IMR-90 (cell line): ENCODE measurements around the gene TDRD12. TPM values are rescaled to one million over a fixed set of nuclear protein-coding genes. Genes with fewer than 3 reads are reported as not detected.

Experiments used
- ATAC-seq: fragments of 200-7000 bp; cut with Tn5 transposase; 2 replicates; pipeline ENCODE4 v1.9.1; 2020; ENCODE audit warnings: low read depth, mild to moderate bottlenecking, moderate library complexity
- BruUV-seq: library from RNA; stranded (reverse); fragments of 400-500 nt; replicated peaks from 2 replicates; lab custom pipeline; 2021; lab: Mats Ljungman, UMichigan
- CTCF ChIA-PET: fragments of 300-600 bp; formaldehyde crosslinking; extraction: SDS; loops from one replicate; lab custom pipeline; 2021; ENCODE audit warnings: antibody characterized with exemption; lab: Yijun Ruan, JAX
- POLR2A ChIA-PET: fragments of 300-600 bp; sonication (Branson Sonifier 250); formaldehyde crosslinking; loops from one replicate; lab custom pipeline; 2022; ENCODE audit warnings: antibody characterized with exemption; ENCODE audit not compliant: unreplicated experiment; lab: Charles Lee
- DNase-seq: peaks from one replicate; pipeline ENCODE4 v3.0.0; 2013
- H2AFZ ChIP-seq: replicated peaks from 2 replicates; pipeline ENCODE3; 2013; ENCODE audit warnings: low read length, mild to moderate bottlenecking; ENCODE audit not compliant: poor library complexity
- H2AK5ac ChIP-seq: 2 replicates; pipeline ENCODE4 v1.6.1; 2013; ENCODE audit warnings: low read depth, low read length, inconsistent platforms
- H2AK9ac ChIP-seq: replicated peaks from 2 replicates; pipeline ENCODE3; 2013; ENCODE audit warnings: mild to moderate bottlenecking, low read depth, low read length, moderate library complexity; ENCODE audit not compliant: poor library complexity
- H2BK120ac ChIP-seq: 2 replicates; pipeline ENCODE4 v1.6.1; 2013; ENCODE audit warnings: low read depth, low read length, inconsistent platforms
- H2BK15ac ChIP-seq: 3 replicates; pipeline ENCODE4 v1.6.1; 2013; ENCODE audit warnings: low read depth, low read length, inconsistent platforms
- H2BK20ac ChIP-seq: 2 replicates; pipeline ENCODE4 v1.6.1; 2013; ENCODE audit warnings: low read depth, mild to moderate bottlenecking, inconsistent platforms, low read length, moderate library complexity
- H2BK5ac ChIP-seq: 2 replicates; pipeline ENCODE4 v1.6.1; 2013; ENCODE audit warnings: mild to moderate bottlenecking, low read depth, low read length, inconsistent platforms; ENCODE audit not compliant: poor library complexity, severe bottlenecking
- H3K14ac ChIP-seq: replicated peaks from 2 replicates; pipeline ENCODE4 v1.6.1; 2013; ENCODE audit warnings: low read depth, low read length, inconsistent platforms
- H3K18ac ChIP-seq: 2 replicates; pipeline ENCODE4 v1.6.1; 2013; ENCODE audit warnings: low read depth, low read length, control low read depth
- H3K23ac ChIP-seq: 2 replicates; pipeline ENCODE4 v1.6.1; 2013; ENCODE audit warnings: low read depth, low read length, inconsistent platforms
- H3K27ac ChIP-seq: 2 replicates; pipeline ENCODE4 v1.5.1; 2013; ENCODE audit warnings: mild to moderate bottlenecking, control low read depth, low read length; ENCODE audit not compliant: insufficient read depth
- H3K27me3 ChIP-seq: 2 replicates; pipeline ENCODE4 v1.6.1; 2013; ENCODE audit warnings: low read length; ENCODE audit not compliant: control insufficient read depth, insufficient read depth
- H3K36me3 ChIP-seq: 2 replicates; pipeline ENCODE4 v1.6.1; 2013; ENCODE audit warnings: low read length, mixed read lengths; ENCODE audit not compliant: control insufficient read depth, insufficient read depth
- H3K4ac ChIP-seq: 2 replicates; pipeline ENCODE4 v1.6.1; 2013; ENCODE audit warnings: low read depth, low read length, inconsistent platforms
- H3K4me1 ChIP-seq: 2 replicates; pipeline ENCODE4 v1.6.1; 2013; ENCODE audit warnings: low read length, mixed read lengths; ENCODE audit not compliant: control insufficient read depth, insufficient read depth
- H3K4me2 ChIP-seq: 2 replicates; pipeline ENCODE4 v1.6.1; 2013; ENCODE audit warnings: low read depth, mild to moderate bottlenecking, control low read depth, low read length, moderate library complexity
- H3K4me3 ChIP-seq: 2 replicates; pipeline ENCODE4 v1.5.1; 2013; ENCODE audit warnings: low read depth, mild to moderate bottlenecking, control low read depth, low read length, moderate library complexity; ENCODE audit not compliant: insufficient read depth
- H3K56ac ChIP-seq: 2 replicates; pipeline ENCODE4 v1.6.1; 2013; ENCODE audit warnings: low read length, inconsistent platforms; ENCODE audit not compliant: insufficient read depth; ENCODE audit errors: extremely low read depth
- H3K79me1 ChIP-seq, 2 experiments: 2 replicates each; pipeline ENCODE4 v1.6.1; 2013; ENCODE audit warnings: low read length in 2 of 2, inconsistent platforms in 1 of 2, low read depth in 1 of 2
- H3K9ac ChIP-seq: 2 replicates; pipeline ENCODE4 v1.6.1; 2013; ENCODE audit warnings: low read depth, low read length, control low read depth
- H3K9me1 ChIP-seq: 2 replicates; pipeline ENCODE4 v1.6.1; 2013; ENCODE audit warnings: low read length, inconsistent platforms; ENCODE audit not compliant: insufficient read depth
- H3K9me3 ChIP-seq: 2 replicates; pipeline ENCODE4 v1.6.1; 2013; ENCODE audit warnings: low read length; ENCODE audit not compliant: control insufficient read depth, insufficient read depth
- H4K20me1 ChIP-seq: 2 replicates; pipeline ENCODE4 v1.6.1; 2013; ENCODE audit warnings: low read length, inconsistent platforms; ENCODE audit not compliant: insufficient read depth
- H4K5ac ChIP-seq: 2 replicates; pipeline ENCODE4 v1.6.1; 2013; ENCODE audit warnings: mild to moderate bottlenecking, low read depth, low read length, control low read depth
- H4K8ac ChIP-seq, 2 experiments: 2 replicates each; pipeline ENCODE4 v1.6.1; 2013; ENCODE audit warnings: low read depth in 2 of 2, low read length in 2 of 2, control low read depth in 1 of 2, inconsistent platforms in 1 of 2
- H4K91ac ChIP-seq: 2 replicates; pipeline ENCODE4 v1.6.1; 2013; ENCODE audit warnings: low read depth, low read length, inconsistent platforms; ENCODE audit not compliant: insufficient read depth
- BHLHE40 ChIP-seq: fragments of 150-350 bp; IDR thresholded peaks from 2 replicates; pipeline ENCODE4 v1.6.1; 2016; ENCODE audit warnings: mild to moderate bottlenecking, low read depth, low read length
- CEBPB ChIP-seq: IDR thresholded peaks from 2 replicates; pipeline ENCODE4 v1.6.1; 2012; ENCODE audit warnings: low read depth, low read length, improper control_type of control experiment
- CHD1 ChIP-seq: IDR thresholded peaks from 2 replicates; pipeline ENCODE4 v1.6.1; 2012; ENCODE audit warnings: low read depth, low read length, improper control_type of control experiment
- FOS ChIP-seq: fragments of 150-350 bp; IDR thresholded peaks from 2 replicates; pipeline ENCODE4 v1.6.1; 2016; ENCODE audit warnings: low read depth, low read length
- MAFK ChIP-seq: IDR thresholded peaks from 2 replicates; pipeline ENCODE4 v1.6.1; 2012; ENCODE audit warnings: low read depth, low read length, improper control_type of control experiment
- MAZ ChIP-seq: IDR thresholded peaks from 2 replicates; pipeline ENCODE4 v1.6.1; 2012; ENCODE audit warnings: low read depth, mild to moderate bottlenecking, low read length, improper control_type of control experiment, moderate library complexity, borderline replicate concordance
- MXI1 ChIP-seq: IDR thresholded peaks from 2 replicates; pipeline ENCODE4 v1.6.1; 2012; ENCODE audit warnings: low read depth, mild to moderate bottlenecking, low read length, moderate library complexity, borderline replicate concordance
- NFE2L2 ChIP-seq: fragments of 150-350 bp; IDR thresholded peaks from 2 replicates; pipeline ENCODE4 v1.6.1; 2016; ENCODE audit warnings: low read depth, mild to moderate bottlenecking, low read length
- POLR2A ChIP-seq: IDR thresholded peaks from 2 replicates; pipeline ENCODE4 v1.6.1; 2012; ENCODE audit warnings: mild to moderate bottlenecking, low read depth, low read length
- RAD21 ChIP-seq: IDR thresholded peaks from 2 replicates; pipeline ENCODE4 v1.6.1; 2012; ENCODE audit warnings: low read length, improper control_type of control experiment
- RCOR1 ChIP-seq: IDR thresholded peaks from 2 replicates; pipeline ENCODE4 v1.6.1; 2012; ENCODE audit warnings: mild to moderate bottlenecking, low read length, improper control_type of control experiment; ENCODE audit not compliant: insufficient replicate concordance
- RFX5 ChIP-seq: IDR thresholded peaks from 2 replicates; pipeline ENCODE4 v1.8.0; 2012; ENCODE audit warnings: low read depth, mild to moderate bottlenecking, low read length, moderate library complexity
- SMC3 ChIP-seq: fragments of 150-350 bp; IDR thresholded peaks from 2 replicates; pipeline ENCODE4 v1.6.1; 2016; ENCODE audit warnings: low read depth, mild to moderate bottlenecking, antibody characterized with exemption, low read length, moderate library complexity
- USF2 ChIP-seq: fragments of 150-350 bp; IDR thresholded peaks from 2 replicates; pipeline ENCODE4 v1.6.1; 2017; ENCODE audit warnings: mild to moderate bottlenecking, antibody characterized with exemption, low read length, low read depth
- WGBS, 2 experiments: methylation state at CpG; one replicate each; pipeline versions ENCODE4 v1.1.5 to v1.1.7; 2013; ENCODE audit warnings: missing lambda C conversion rate in 2 of 2; ENCODE audit not compliant: insufficient read length in 1 of 2; ENCODE audit errors: extremely low coverage in 2 of 2; 5-methylcytosine and 5-hydroxymethylcytosine counted together
- dilution Hi-C: fragments of 300-500 bp; cut with HindIII; formaldehyde crosslinking; loops from one replicate; pipeline ENCODE4 v1.14.3; 2018; ENCODE audit warnings: low sequenced_read_pairs; ENCODE audit not compliant: unreplicated experiment
- in situ Hi-C: fragments of 300-500 bp; cut with MboI; formaldehyde crosslinking; loops from 3 replicates; pipeline ENCODE4 v1.14.3; 2019; ENCODE audit warnings: low sequenced_read_pairs, inconsistent platforms, mixed read lengths
- intact Hi-C: fragments of 100-400 bp; cut with micrococcal nuclease; formaldehyde crosslinking; loops from 2 replicates; pipeline ENCODE4 v1.10.0; 2022
- polyA plus RNA-seq, 3 experiments: library from polyadenylated mRNA; depleted of rRNA; stranded (reverse); fragments of >200 nt; gene quantifications; 2 replicates each; pipeline ENCODE4 v1.2.3, GENCODE V29; 2012; ENCODE audit warnings: low replicate concordance in 1 of 3
- total RNA-seq: library from RNA; depleted of rRNA; stranded (reverse); fragments of >200 nt; gene quantifications from 2 replicates; pipeline ENCODE4 v1.2.3, GENCODE V29; 2012
- TF ChIP-seq, protein P1 (sequence below): fragments of 150-350 bp; IDR thresholded peaks from 2 replicates; pipeline ENCODE4 v1.6.1; 2016; ENCODE audit warnings: low read depth, mild to moderate bottlenecking, low read length, moderate library complexity, borderline replicate concordance
- TF ChIP-seq, protein P2 (sequence below): conservative IDR thresholded peaks from 2 replicates; pipeline ENCODE4 v1.5.1; 2012; ENCODE audit warnings: mild to moderate bottlenecking, low read depth, low read length, improper control_type of control experiment

The TDRD12 gene
- total and polyA plus RNA-seq, 2 of the 4 experiments (the other 2 are of a cell fraction): under 0.01 to 0.07 TPM

DNA sequence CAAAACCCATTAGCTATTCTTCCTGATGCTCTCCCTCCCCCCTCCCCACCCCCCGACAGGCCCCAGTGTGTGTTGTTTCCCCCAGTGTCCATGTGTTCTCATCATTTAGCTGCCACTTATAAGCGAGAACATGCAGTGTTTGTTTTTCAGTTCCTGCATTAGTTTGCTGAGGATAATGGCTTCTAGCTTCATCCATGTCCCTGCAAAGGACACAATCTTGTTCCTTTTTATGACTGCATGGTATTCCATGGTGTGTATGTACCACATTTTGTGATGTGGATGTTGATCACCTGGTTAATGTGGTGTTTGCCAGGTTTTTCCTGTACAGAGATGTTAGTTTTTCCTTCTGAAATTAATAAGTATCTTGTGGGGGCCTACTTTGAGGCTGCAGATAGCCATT lies 31.5 kb downstream of the TDRD12 start:
- H3K4me1 ChIP-seq: no peaks in the 10 kb centered on the region
- no peak overlapping the region for H3K14ac ChIP-seq
- H3K27ac ChIP-seq: no peak overlapping the region
- H4K20me1 ChIP-seq: no peaks in the 10 kb centered on the region
- no peaks in the 10 kb centered on the region for H3K36me3 ChIP-seq
- BruUV-seq: no TSS peak
- no peaks in the 10 kb centered on the region for H3K79me1 ChIP-seq
- ChIA-PET POLR2A (no interaction called here), CTCF (no interaction called here)
- no peak overlapping the region for H4K8ac ChIP-seq
- no peak overlapping the region for H4K91ac ChIP-seq
- ATAC-seq (no peak), DNase-seq (no peak)
- H3K27me3 ChIP-seq: peaks cover 8% of the 10 kb centered on the region
- no peak overlapping the region for H3K9ac ChIP-seq
- H3K4me2 ChIP-seq: no peak overlapping the region
- intact Hi-C loops: no loop called here
- no peak overlapping the region for H3K56ac ChIP-seq
- no peak overlapping the region for H3K23ac ChIP-seq
- no peak overlapping the region for H4K5ac ChIP-seq
- no peak overlapping the region for H2BK5ac ChIP-seq
- in situ Hi-C loops: no loop called here
- H2AFZ ChIP-seq: no peak overlapping the region
- no peaks in the 10 kb centered on the region for H3K9me3 ChIP-seq
- no peak for TF ChIP-seq MAFK
- TF ChIP-seq SMC3: no peak
- no peak for TF ChIP-seq MAZ
- no peak for TF ChIP-seq USF2
- no peak for TF ChIP-seq RAD21
- no peak for TF ChIP-seq CHD1
- TF ChIP-seq, protein P1, sequence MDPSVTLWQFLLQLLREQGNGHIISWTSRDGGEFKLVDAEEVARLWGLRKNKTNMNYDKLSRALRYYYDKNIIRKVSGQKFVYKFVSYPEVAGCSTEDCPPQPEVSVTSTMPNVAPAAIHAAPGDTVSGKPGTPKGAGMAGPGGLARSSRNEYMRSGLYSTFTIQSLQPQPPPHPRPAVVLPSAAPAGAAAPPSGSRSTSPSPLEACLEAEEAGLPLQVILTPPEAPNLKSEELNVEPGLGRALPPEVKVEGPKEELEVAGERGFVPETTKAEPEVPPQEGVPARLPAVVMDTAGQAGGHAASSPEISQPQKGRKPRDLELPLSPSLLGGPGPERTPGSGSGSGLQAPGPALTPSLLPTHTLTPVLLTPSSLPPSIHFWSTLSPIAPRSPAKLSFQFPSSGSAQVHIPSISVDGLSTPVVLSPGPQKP: no peak
- no peak for TF ChIP-seq FOS
- no peak for TF ChIP-seq BHLHE40
- no peak for TF ChIP-seq MXI1
- TF ChIP-seq NFE2L2: no peak
- TF ChIP-seq, protein P2, sequence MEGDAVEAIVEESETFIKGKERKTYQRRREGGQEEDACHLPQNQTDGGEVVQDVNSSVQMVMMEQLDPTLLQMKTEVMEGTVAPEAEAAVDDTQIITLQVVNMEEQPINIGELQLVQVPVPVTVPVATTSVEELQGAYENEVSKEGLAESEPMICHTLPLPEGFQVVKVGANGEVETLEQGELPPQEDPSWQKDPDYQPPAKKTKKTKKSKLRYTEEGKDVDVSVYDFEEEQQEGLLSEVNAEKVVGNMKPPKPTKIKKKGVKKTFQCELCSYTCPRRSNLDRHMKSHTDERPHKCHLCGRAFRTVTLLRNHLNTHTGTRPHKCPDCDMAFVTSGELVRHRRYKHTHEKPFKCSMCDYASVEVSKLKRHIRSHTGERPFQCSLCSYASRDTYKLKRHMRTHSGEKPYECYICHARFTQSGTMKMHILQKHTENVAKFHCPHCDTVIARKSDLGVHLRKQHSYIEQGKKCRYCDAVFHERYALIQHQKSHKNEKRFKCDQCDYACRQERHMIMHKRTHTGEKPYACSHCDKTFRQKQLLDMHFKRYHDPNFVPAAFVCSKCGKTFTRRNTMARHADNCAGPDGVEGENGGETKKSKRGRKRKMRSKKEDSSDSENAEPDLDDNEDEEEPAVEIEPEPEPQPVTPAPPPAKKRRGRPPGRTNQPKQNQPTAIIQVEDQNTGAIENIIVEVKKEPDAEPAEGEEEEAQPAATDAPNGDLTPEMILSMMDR: no peak
- no peak for TF ChIP-seq RCOR1
- TF ChIP-seq POLR2A: no peak
- no peak for TF ChIP-seq CEBPB
- TF ChIP-seq RFX5: no peak
- H3K4ac ChIP-seq: no peak overlapping the region
- H2BK15ac ChIP-seq: no peak overlapping the region
- no peak overlapping the region for H2AK5ac ChIP-seq
- no peak overlapping the region for H3K18ac ChIP-seq
- WGBS, 2 experiments: no CpG with 5 or more reads among the region's 2 CpGs
- no peaks in the 10 kb centered on the region for H3K9me1 ChIP-seq
- H2BK120ac ChIP-seq: no peak overlapping the region
- no peak overlapping the region for H2BK20ac ChIP-seq
- dilution Hi-C loops: no loop called here
- no peak overlapping the region for H3K4me3 ChIP-seq
- no peak overlapping the region for H2AK9ac ChIP-seq
